Activated T-cell treated with anti-CD3 and anti-CD28 coated beads for 1 hour (primary cell): ENCODE data around the gene FCN2.

ENCODE experiments used
- DNase-seq: peaks from one replicate; pipeline ENCODE4 v3.0.0-alpha.2; 2020; ENCODE audit warnings: low read depth

Gene FCN2

GRCh38 chr9:134880484-134881312 lies at the start of gene FCN2:
Gene FCN2 (plus strand): TSS chr9:134880810. CDS start chr9:134880822, 12 bp downstream.
- DNase-seq, result no peak

GRCh38 chr9:134830926-134831720 lies 49.5 kb upstream of the FCN2 start:
- DNase-seq, result no peak

DNA sequence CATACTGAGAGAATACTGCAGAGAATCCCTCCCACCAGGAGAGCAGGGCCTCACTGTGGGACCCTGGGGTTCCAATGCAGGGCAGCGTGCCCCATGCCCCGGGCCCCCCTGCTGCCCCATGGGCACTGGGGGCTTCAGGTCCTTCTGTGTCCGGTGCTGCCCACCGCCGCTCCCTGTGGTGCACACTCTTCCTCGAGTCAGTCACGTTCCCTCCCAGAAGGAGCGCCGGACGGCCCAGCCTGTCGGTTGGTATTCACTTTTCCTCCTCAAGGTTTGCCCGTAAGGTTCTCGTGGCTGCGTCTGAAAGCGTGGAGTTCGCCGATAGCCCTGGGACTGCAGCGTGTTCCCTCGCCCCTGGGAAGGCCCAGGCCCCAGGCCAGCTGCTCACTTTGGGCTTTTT lies 48.1 kb upstream of the FCN2 start:
- no peak for DNase-seq

DNA sequence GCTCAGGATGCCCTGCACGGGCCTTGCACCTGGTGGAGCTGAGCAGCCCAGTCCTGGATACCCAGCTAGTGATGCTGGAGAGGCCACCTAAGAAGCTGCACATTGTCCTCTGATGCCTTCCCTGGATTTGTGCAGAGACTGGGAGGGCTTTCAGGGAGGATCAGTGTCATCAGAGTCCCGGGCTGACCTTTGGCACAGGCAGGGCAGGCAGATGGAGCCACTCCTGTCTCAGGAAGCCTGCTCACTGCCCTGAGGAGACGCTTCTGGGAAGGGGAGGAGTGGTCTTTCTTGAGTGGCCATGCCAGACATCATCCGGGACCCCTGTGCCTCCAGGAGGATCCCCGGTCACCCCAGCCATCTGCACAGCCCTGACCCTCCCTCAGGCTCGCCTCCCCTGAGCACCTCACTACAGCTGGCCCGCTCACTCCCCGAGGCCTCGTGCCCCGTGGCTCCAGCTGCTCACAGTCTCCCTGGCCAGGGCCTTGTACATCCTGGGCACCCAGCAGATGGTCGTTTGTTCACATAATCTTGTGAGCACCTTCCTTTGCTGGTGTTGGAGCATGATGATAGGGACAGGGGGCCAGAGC lies 47.2 kb upstream of the FCN2 start:
- DNase-seq, result no peak

GRCh38 chr9:134834217-134834956 lies 46.2 kb upstream of the FCN2 start:
- no peak for DNase-seq

DNA sequence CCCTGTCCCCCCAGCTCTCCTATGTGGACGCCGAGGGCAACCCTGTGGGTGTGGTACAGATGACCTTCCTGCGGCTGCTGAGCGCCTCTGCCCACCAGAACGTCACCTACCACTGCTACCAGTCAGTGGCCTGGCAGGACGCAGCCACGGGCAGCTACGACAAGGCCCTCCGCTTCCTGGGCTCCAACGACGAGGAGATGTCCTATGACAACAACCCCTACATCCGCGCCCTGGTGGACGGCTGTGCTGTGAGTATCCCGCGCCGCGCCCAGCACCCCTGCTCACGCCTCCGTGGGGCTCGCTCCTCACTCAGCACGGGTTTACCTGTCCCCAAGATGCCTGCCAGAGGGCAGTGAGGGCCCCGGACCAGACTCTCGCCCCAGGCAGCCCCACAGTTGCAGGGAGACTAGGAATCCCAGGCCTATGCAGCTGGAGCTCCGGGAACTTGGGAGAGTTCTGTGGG lies 45.6 kb upstream of the FCN2 start:
- no peak for DNase-seq

GRCh38 chr9:134835448-134835847 lies 45.2 kb upstream of the FCN2 start:
- no peak for DNase-seq

DNA sequence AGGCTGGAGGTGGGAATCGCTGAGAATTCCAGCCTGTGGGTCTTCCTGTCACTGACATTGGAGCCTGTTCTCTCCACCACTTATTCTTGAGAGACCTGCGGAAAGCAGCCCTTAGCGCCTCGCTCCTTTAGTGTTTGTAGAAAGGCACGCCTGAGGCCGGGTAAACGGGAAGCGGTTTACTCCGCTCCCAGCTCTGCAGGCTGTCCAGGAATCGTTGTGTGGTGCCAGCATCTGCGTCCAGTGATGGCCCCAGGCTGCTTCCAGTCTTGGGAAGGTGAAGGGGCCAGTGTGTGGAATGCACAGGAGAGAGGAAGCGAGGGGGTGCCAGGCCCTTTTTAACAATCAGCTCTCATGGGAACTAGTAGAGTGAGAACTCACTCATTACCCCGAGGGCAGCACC lies 44.6 kb upstream of the FCN2 start:
- no peak for DNase-seq

- no peak for DNase-seq
These were observed 44.1 kb upstream of the FCN2 start for GRCh38 chr9:134836406-134836970.

- no peak for DNase-seq
These were observed 43.1 kb upstream of the FCN2 start for GRCh38 chr9:134837529-134837928.

DNA sequence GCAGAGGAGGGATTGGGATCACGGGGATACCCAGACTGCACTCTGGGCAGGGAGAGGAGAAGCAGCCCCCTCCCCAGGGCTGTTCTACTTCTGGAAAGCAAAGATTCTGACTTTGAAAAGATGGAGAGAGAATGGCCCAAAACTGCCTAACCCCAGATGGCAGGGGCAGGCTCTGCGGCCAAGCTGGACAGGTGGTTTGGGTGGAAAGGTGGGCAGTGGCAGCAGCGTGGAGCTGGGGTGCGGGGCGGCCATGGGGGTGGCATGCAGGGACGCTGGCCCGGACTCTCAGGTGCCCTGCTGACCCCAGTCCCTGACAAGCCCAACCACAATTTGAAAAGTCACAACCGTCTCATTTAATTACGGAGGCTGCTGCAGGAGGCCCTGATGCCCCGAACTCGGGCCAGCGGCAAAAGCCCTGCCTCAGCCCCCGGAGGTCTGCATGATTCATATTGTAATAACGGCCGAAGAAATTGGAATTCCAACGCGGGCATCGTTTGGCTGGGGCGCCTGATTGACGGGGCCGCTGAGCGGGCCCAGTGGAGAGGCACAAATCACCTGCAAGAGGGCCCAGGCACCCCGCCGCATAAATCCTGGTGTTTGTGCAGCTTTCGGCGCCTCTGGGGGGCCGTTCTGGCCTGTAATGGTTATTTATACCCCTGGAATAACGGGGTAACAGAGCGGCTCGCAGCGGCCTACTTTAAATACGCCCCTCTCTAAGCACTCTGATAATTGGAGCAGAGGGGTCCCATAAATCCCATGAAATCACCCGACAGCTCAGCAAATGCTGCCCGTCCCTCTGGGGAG lies 41.8 kb upstream of the FCN2 start:
- no peak for DNase-seq

- no peak for DNase-seq
These were observed 41.0 kb upstream of the FCN2 start for GRCh38 chr9:134839455-134840125.

DNA sequence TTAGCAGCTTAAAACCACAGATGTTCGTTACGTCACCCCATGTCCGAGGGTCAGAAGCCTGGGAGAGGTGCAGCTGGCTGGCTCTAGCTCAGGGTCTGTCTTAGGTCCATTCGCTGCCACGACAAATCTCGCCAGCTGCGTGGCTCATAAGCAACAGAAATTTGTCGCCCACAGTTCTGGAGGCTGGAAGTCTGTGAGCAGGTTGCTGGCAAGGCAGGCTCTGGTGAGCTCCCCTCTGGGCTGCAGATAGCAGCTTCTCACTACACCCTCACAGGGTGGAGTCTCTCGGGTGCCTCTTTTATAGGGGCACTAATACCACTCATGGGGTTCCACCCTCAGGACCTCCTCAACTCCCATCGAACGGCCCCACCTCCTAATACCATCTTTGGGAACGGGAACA lies 40.1 kb upstream of the FCN2 start:
- DNase-seq, result no peak

DNA sequence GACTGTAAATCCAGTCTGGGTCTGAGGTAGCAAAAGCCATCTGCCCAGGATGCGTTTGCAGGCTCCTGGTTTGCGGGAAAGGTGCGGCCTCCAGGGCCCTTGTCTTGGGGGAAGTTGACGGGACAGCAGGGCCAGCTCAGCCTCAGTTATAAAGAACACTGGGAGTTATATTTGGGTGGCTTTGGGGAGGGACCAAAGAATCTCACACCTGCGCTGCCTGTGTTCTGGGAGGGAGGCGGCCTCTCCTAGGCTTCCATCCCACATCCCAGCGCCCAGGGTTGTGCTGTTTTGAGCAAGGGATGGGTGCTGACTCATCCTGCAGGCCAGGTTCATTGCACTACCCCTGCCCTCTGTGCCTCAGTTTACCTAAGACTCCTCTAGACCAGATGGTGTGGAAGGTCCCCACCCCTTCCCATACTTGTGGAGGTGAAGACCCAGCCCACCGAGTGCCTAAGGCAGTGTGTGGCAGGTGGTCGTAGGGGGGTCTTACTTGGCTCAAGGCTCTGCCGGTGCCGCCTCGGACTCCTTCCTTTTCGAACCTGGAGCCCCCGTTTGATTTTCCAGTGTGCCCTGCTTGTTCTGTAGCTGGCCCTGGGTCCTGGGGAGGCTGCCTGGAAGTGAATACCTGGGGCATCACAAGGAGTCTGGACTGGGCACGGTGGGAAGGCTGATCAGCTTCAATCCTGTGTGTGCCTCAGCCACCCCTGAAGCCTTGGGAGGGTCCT lies 39.3 kb upstream of the FCN2 start:
- no peak for DNase-seq

GRCh38 chr9:134842321-134842720 lies 38.3 kb upstream of the FCN2 start:
- no peak for DNase-seq

GRCh38 chr9:134843740-134844139 lies 36.9 kb upstream of the FCN2 start:
- DNase-seq, result no peak

- no peak for DNase-seq
These were observed 35.8 kb upstream of the FCN2 start for GRCh38 chr9:134844821-134845220.

DNA sequence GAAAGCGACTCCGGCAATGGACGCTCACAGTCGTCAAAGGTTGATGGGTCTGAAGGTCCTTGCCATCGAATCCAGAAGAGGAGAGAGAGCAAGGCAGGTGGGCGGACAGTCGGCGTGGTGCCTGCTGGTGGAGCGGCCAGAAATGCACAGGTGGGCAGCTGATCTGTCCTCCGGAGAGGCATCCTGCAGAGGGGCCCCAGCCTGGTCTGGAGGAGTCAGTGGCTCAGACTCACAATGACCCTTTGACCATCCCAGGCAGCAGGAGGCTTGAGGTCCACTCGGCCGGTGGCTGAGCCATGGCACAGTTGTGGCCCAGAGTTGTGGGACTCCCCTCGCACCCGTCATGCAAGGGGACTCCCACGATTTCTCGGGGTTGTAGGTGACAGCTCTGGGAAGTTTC lies 34.4 kb upstream of the FCN2 start:
- no peak for DNase-seq

DNA sequence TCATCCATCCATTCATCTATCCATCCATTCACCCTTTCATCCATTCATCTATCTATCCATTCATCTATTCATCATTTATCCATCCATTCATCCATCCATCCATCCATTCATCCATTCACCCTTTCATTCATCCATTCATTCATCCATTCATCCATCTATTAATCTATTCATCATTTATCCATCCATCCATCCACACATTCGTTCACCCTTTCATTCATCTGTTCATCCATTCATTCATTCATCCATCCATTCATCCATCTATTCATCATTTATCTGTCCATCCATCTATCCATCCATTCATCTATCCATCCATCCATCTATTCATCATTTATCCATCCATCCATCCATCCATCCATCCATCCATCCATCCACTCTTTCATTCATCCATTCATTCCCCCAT lies 33.9 kb upstream of the FCN2 start:
- no peak for DNase-seq

- no peak for DNase-seq
These were observed 33.5 kb upstream of the FCN2 start for GRCh38 chr9:134847138-134847537.
